Neural progenitor cell (in vitro differentiated cells): ENCODE measurements around the gene SCARF1. TPM values are rescaled to one million over a fixed set of nuclear protein-coding genes. Genes with fewer than 3 reads are reported as not detected.

Experiments used
- DNase-seq: peaks from one replicate; pipeline ENCODE4 v3.0.0-alpha.2; 2016; ENCODE audit warnings: low spot score
- H2AFZ ChIP-seq: fragments of 200-600 bp; sonication (generic); replicated peaks from 2 replicates; pipeline ENCODE4 v1.6.1; 2016; ENCODE audit warnings: antibody characterized with exemption
- H3F3A ChIP-seq: fragments of 200-600 bp; sonication (generic); 2 replicates; pipeline ENCODE4 v1.6.1; 2016; ENCODE audit warnings: antibody characterized with exemption, low read depth
- H3K27ac ChIP-seq: fragments of 200-600 bp; sonication (generic); 2 replicates; pipeline ENCODE4 v1.5.1; 2016; ENCODE audit warnings: mild to moderate bottlenecking
- H3K27me3 ChIP-seq: fragments of 200-600 bp; sonication (generic); 2 replicates; pipeline ENCODE4 v1.6.1; 2016; ENCODE audit warnings: mild to moderate bottlenecking, moderate library complexity
- H3K36me3 ChIP-seq: fragments of 200-600 bp; sonication (generic); 2 replicates; pipeline ENCODE4 v1.5.1; 2016
- H3K4me1 ChIP-seq: fragments of 200-600 bp; sonication (generic); 2 replicates; pipeline ENCODE4 v1.6.1; 2016; ENCODE audit warnings: mixed run types
- H3K4me2 ChIP-seq: fragments of 200-600 bp; sonication (generic); 2 replicates; pipeline ENCODE4 v1.6.1; 2016
- H3K4me3 ChIP-seq: fragments of 200-600 bp; sonication (generic); 2 replicates; pipeline ENCODE4 v1.5.1; 2016
- H3K79me2 ChIP-seq: fragments of 200-600 bp; sonication (generic); 2 replicates; pipeline ENCODE4 v1.6.1; 2016; ENCODE audit warnings: low read depth
- H3K9ac ChIP-seq: fragments of 200-600 bp; sonication (generic); 2 replicates; pipeline ENCODE4 v1.6.1; 2016
- H3K9me3 ChIP-seq: fragments of 200-600 bp; sonication (generic); 2 replicates; pipeline ENCODE4 v1.5.1; 2016; ENCODE audit warnings: low read depth
- H4K20me1 ChIP-seq: fragments of 200-600 bp; sonication (generic); 2 replicates; pipeline ENCODE4 v1.6.1; 2016; ENCODE audit warnings: low read depth
- H3K27ac Mint-ChIP-seq: 3 replicates; pipeline ENCODE4 v1.8.0; 2021; ENCODE audit warnings: mixed read lengths
- H3K27me3 Mint-ChIP-seq: 2 replicates; pipeline ENCODE4 v1.8.0; 2022; ENCODE audit warnings: low read depth, mild to moderate bottlenecking, inconsistent platforms, moderate library complexity, mixed read lengths; ENCODE audit not compliant: insufficient read depth
- H3K36me3 Mint-ChIP-seq: 3 replicates; pipeline ENCODE4 v1.8.0; 2021; ENCODE audit warnings: mixed read lengths
- H3K4me1 Mint-ChIP-seq: 3 replicates; pipeline ENCODE4 v1.8.0; 2021; ENCODE audit warnings: mixed read lengths
- H3K4me3 Mint-ChIP-seq: 3 replicates; pipeline ENCODE4 v1.8.0; 2021; ENCODE audit warnings: mild to moderate bottlenecking, moderate library complexity, mixed read lengths
- H3K9me3 Mint-ChIP-seq: 3 replicates; pipeline ENCODE4 v1.8.0; 2020; ENCODE audit warnings: mixed read lengths
- CTCF ChIP-seq: fragments of 200-600 bp; sonication (generic); IDR thresholded peaks from 2 replicates; pipeline ENCODE4 v1.5.1; 2017; ENCODE audit warnings: antibody characterized with exemption, mild to moderate bottlenecking
- EZH2 ChIP-seq: fragments of 200-600 bp; sonication (generic); IDR thresholded peaks from 2 replicates; pipeline ENCODE4 v1.6.1; 2017; ENCODE audit warnings: antibody characterized with exemption, mild to moderate bottlenecking, moderate library complexity
- EZH2phosphoT487 ChIP-seq: fragments of 200-600 bp; sonication (generic); IDR thresholded peaks from 2 replicates; pipeline ENCODE4 v1.6.1; 2017; ENCODE audit warnings: antibody characterized with exemption
- total RNA-seq: library from RNA; depleted of rRNA; stranded (reverse); fragments of >200 nt; gene quantifications from 2 replicates; pipeline ENCODE4 v1.2.3, GENCODE V29; 2015; ENCODE audit warnings: low replicate concordance

Gene SCARF1
- total RNA-seq, 1 donor from 2014 or later = not detected

DNA sequence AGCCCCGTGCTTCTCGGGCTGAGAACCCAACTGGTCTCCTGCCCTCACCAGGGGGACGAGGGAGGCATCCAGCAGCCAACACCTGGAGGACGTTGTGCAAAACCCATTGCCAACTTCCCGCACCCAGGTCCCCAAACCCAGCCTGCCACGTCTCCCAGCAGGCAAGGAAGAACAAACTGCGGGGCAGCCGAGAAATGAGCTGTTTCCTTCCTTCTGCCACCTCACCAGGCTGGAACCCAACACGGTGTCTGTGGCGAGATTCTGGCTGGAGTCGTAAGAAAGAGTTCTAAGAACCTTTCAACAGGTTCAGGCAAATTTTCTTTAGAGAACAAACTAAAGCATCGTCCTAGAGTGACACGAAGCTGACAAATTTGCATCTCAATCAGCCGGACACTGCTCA is 20.5 kb downstream of the SCARF1 start:
- H3K36me3 Mint-ChIP-seq = peaks cover 2% of the 10 kb centered on the region
- H3K9me3 Mint-ChIP-seq = no peaks in the 10 kb centered on the region
- peaks cover 26% of the 10 kb centered on the region for H3F3A ChIP-seq
- no peaks in the 10 kb centered on the region for H3K9me3 ChIP-seq
- TF ChIP-seq EZH2phosphoT487 = no peak
- no peak for TF ChIP-seq CTCF
- TF ChIP-seq EZH2 = no peak
- no peak for DNase-seq
- H3K79me2 ChIP-seq = no peaks in the 10 kb centered on the region
- no peak overlapping the region for H3K27ac ChIP-seq
- no peak overlapping the region for H3K9ac ChIP-seq
- no peak overlapping the region for H3K27ac Mint-ChIP-seq
- no peak overlapping the region for H3K4me2 ChIP-seq
- H3K4me1 ChIP-seq = peaks cover 32% of the 10 kb centered on the region
- peaks cover 5% of the 10 kb centered on the region for H3K27me3 Mint-ChIP-seq
- peaks cover 15% of the 10 kb centered on the region for H4K20me1 ChIP-seq
- H3K4me3 ChIP-seq = no peak overlapping the region
- H2AFZ ChIP-seq = no peak overlapping the region
- no peak overlapping the region for H3K4me3 Mint-ChIP-seq
- peaks cover 30% of the 10 kb centered on the region for H3K4me1 Mint-ChIP-seq
- H3K36me3 ChIP-seq = no peaks in the 10 kb centered on the region
- peaks cover 16% of the 10 kb centered on the region for H3K27me3 ChIP-seq

- no peaks in the 10 kb centered on the region for H3K9me3 Mint-ChIP-seq
- H3K4me3 Mint-ChIP-seq = no peak overlapping the region
- H3F3A ChIP-seq = peaks cover 26% of the 10 kb centered on the region
- no peaks in the 10 kb centered on the region for H3K79me2 ChIP-seq
- no peak overlapping the region for H3K4me2 ChIP-seq
- H3K36me3 ChIP-seq = no peaks in the 10 kb centered on the region
- no peak overlapping the region for H3K27ac Mint-ChIP-seq
- H3K4me3 ChIP-seq = no peak overlapping the region
- peaks cover 12% of the 10 kb centered on the region for H3K27me3 ChIP-seq
- DNase-seq = no peak
- no peak for TF ChIP-seq EZH2phosphoT487
- no peak for TF ChIP-seq EZH2
- TF ChIP-seq CTCF = no peak
- peaks cover 29% of the 10 kb centered on the region for H3K4me1 Mint-ChIP-seq
- H3K9ac ChIP-seq = no peak overlapping the region
- H2AFZ ChIP-seq = no peak overlapping the region
- H3K36me3 Mint-ChIP-seq = peaks cover 2% of the 10 kb centered on the region
- H3K27me3 Mint-ChIP-seq = peaks cover 6% of the 10 kb centered on the region
- peaks cover 15% of the 10 kb centered on the region for H4K20me1 ChIP-seq
- H3K4me1 ChIP-seq = peaks cover 32% of the 10 kb centered on the region
- H3K9me3 ChIP-seq = no peaks in the 10 kb centered on the region
- no peak overlapping the region for H3K27ac ChIP-seq
Observed at GRCh38 chr17:1624650-1625049, 20.9 kb downstream of the SCARF1 start.

GRCh38 chr17:1623057-1623630 is 22.4 kb downstream of the SCARF1 start:
- Histone ChIP-seq H3K4me2 (no peak overlapping the region), H3K36me3 (no peaks in the 10 kb centered on the region), H3K27me3 (peaks cover 10% of the 10 kb centered on the region), H3F3A (peaks cover 26% of the 10 kb centered on the region), H3K9me3 (no peaks in the 10 kb centered on the region), H3K79me2 (no peaks in the 10 kb centered on the region), H3K9ac (no peak overlapping the region), H2AFZ (no peak overlapping the region), H3K4me3 (no peak overlapping the region), H4K20me1 (peaks cover 15% of the 10 kb centered on the region), H3K27ac (no peak overlapping the region), H3K4me1 (peaks cover 35% of the 10 kb centered on the region)
- Mint-ChIP-seq H3K36me3 (peaks cover 2% of the 10 kb centered on the region), H3K4me1 (peaks cover 31% of the 10 kb centered on the region), H3K27ac (no peak overlapping the region), H3K27me3 (peaks cover 8% of the 10 kb centered on the region), H3K9me3 (no peaks in the 10 kb centered on the region), H3K4me3 (no peak overlapping the region)
- no peak for DNase-seq
- TF ChIP-seq EZH2phosphoT487 (no peak), EZH2 (no peak), CTCF (no peak)
